ENCODE data around the gene OGT.
"Not testable (repeated sequence)": the region's sequence is repeated elsewhere in the genome, so short reads cannot be mapped to it uniquely, and the experiment has no call there.

OGT gene

DNA sequence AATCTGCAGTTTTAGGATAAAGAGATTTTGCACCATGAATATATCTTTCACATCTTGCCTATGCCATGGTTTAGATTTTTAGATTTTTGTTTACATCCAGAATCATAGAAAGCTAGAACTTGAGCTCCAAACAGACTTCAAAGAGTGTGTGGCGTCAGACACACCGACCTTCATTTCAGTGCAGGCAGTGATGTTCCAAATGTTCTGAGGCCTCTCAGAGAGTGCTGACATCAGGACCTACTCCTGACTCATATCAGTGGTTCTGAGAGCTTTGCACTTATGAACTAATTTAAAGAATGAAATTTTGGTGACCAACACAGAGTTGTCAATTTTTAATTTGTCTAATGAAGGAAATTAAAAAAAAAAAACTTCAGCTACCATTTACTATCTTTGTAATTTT lies 67.1 kb downstream of the OGT start:
- no peak for DNase-seq

DNA sequence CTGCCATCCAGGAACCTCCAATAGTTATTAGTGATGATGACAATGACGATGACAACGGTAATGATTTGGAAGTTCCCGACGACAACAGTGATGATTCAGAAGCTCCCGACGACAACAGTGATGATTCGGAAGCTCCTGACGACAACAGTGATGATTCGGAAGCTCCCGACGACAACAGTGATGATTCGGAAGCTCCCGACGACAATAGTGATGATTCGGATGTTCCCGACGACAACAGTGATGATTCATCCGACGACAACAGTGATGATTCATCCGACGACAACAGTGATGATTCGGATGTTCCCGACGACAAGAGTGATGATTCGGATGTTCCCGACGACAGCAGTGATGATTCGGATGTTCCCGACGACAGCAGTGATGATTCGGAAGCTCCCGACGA lies 70.7 kb downstream of the OGT start:
- DNase-seq = no peak

DNA sequence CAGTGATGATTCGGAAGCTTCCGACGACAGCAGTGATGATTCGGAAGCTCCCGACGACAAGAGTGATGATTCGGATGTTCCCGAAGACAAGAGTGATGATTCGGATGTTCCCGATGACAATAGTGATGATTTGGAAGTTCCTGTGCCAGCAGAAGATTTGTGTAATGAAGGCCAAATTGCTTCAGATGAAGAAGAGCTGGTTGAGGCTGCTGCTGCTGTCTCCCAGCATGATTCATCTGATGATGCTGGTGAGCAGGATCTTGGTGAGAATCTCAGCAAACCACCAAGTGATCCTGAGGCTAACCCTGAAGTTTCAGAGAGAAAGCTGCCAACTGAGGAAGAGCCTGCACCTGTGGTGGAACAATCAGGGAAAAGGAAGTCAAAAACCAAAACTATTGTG lies 71.2 kb downstream of the OGT start:
- no peak for DNase-seq

DNA sequence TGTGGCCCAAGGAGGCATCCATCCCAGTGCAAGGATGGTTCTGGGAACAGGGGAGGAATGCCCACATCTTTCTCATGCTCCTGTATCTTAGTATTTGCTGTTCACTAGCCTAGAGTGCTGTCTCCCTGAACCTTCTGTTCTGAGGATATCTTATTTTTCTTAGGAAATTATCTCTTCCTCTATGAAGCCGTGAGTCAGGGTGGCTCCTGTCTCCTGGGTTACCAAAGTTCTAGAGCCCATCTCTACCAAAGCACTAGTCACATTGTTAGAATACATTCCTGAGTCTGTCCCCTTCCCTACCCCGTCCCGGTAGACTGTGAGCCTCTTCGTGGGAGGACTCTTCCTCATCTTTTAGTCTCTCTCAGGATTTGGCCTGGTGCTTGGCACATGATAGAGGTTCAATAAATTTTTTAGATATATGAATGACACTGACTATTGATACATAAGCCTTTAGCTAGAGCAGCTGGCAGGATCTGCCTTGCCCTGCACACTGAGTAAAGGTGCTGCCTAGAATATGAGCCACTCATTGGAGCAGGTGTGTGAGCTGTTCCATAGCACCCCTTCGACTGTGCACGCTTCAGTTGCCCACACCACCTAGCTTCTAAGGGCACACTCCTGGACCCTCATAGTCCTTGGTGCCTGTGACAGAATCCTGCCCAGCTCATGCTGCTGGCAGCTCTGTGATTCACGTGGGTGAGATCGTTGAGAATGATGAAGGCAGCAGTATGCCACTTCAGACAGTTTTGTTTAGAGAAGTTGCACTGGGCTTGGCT lies 72.1 kb downstream of the OGT start:
- no peak for DNase-seq

DNA sequence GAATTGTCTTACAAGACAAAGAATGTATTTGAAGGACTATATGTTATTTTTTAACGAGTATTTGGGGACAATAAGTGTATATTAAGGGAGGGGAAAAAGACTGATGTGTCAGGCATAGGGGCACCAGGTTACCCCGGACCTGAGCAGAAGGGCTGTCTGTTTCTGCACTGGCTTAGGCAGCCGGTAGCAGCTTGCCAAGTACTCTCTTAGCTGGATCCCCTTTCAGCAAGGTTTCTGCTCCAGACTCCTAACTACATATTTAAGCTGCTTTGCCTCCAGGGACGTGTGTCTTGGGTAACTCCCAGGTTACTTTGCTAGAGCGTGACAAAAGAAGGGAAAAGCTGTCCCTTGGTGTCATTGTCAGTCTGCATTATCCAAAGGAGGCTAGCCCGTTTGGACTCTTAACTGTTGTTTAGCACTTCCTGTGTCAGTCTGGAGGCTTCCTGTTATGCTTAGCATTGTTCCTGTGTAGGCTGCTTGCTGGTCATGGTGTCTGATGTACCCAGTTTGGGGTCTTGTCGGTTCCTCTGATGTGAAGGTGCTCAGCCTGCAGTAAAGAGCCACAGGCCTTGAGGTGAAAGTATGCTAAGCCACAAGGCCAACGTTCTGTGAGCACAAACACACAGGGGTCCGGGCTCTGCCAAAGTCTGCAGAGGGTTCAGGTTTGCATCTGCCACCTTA lies 73.8 kb downstream of the OGT start:
- no peak for DNase-seq

DNA sequence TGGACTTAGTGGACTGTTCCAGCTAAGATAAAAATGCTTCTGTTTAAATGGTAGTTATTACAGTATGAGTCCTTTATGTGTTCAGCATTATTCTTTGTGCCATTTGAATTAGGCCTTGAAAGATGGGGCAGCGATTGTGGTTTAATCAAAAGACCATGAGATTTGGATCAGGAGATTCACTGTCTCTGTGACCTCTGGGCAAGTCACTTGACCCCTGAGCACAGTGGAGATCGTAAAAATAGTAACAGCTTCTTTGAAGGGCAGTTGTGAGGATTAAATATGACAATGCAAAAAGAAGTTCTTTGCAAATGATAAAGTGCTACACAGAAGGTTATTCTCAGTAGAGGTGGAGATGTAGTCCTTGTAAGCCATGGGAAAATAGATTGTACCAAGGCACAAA lies 74.6 kb downstream of the OGT start:
- no peak for DNase-seq

DNA sequence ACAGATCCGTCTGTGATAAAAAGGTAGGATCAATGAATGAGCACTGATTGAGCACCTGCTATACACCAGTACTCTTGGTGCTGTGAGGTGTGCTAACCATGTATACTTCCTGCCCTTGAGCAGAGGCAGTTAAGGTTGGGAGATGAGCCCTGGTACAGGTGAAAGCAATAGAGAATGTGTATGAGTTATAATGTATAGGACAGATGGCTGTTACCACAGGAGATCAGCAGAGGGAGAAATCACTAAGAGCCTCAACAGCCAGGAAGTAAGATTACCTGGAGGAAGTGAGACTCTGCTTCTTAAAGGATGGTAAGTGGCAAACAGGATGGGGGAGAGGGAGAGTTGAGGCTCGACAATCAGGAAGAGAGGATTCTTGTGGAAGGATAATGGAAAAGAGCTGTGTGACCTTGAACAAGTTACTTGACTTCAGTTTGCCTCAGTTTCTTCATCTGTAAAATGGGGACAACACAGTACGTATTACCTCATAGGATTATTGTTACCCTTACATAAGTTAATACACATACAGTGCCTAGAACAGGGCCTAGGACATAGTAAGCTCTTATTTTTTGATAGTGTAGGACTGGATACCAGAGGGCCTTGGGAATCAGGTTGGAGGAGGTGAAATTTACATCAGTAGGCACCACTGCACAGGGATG lies 76.3 kb downstream of the OGT start:
- no peak for DNase-seq

DNA sequence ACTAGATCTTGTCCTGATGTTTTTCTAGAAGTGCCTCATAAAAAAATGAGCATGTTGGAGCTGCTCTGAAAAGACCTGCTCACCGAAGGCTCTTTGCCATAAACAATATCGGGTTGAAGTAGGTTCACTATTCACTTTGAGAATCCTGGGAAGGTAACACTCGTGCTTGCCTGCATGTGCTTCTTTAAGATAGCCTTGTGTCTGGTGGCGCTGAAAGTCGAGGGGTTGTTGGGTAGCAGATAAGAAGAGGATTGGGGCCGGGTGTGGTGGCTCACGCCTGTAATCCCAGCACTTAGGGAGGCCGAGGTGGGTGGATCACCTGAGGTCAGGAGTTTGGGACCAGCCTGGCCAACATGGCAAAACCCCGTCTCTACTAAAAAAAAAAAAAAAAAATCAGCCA lies 78.8 kb downstream of the OGT start:
- DNase-seq = not testable (repeated sequence)

DNA sequence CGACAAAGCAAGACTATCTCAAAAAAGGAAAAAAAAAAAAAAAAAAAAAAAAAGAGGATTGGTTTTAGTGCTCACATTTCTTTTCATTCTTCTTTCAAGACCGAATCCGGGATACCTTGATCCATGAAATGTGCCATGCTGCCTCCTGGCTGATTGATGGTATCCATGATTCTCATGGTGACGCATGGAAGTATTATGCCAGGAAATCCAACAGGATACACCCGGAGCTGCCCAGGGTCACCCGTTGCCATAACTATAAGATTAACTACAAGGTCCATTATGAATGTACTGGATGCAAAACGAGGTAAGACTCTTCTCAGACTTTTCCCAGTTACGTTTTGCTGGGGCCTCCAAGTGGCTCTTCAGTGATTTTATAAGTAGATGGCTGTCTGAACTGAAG lies 79.4 kb downstream of the OGT start:
- no peak for DNase-seq

DNA sequence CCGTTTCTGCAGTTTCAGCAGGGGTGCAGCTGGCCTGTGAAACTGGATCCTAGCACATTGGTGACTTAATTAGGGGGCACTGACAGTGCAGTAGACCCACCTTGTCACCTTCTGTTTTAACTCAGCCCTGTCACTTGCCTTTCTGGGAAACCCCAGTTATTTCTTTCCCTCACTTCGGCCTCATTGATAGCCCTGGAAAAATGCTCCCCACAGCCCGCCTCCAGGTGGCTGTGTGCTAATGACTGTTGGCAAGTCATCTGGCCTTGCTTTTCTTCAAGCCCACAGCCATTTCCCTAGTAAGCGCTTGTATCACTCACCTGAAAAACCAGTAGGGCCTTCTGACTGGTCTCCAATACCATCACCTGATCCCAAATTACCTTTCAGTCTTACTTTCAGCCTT lies 82.2 kb downstream of the OGT start:
- DNase-seq = no peak

DNA sequence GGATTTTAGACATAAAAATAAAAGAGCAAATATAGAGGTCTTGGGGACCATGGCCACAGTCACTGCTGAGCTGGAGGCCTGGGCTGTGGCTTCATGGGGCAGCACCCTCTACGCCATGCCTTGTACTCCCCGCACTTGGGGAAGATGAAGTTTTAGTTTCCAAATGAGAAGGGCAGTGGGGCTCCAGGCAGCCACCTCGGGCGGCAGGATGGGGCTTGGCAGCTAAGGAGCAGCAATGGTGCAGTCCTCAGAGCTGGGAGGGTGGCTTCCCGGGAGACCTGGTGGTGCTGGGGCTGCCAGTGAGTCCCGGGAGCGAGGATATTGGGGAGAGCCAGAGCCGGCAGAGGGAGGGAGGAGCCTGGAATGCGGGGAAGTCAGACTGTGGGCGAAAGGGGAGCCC lies 83.0 kb downstream of the OGT start:
- DNase-seq = no peak

DNA sequence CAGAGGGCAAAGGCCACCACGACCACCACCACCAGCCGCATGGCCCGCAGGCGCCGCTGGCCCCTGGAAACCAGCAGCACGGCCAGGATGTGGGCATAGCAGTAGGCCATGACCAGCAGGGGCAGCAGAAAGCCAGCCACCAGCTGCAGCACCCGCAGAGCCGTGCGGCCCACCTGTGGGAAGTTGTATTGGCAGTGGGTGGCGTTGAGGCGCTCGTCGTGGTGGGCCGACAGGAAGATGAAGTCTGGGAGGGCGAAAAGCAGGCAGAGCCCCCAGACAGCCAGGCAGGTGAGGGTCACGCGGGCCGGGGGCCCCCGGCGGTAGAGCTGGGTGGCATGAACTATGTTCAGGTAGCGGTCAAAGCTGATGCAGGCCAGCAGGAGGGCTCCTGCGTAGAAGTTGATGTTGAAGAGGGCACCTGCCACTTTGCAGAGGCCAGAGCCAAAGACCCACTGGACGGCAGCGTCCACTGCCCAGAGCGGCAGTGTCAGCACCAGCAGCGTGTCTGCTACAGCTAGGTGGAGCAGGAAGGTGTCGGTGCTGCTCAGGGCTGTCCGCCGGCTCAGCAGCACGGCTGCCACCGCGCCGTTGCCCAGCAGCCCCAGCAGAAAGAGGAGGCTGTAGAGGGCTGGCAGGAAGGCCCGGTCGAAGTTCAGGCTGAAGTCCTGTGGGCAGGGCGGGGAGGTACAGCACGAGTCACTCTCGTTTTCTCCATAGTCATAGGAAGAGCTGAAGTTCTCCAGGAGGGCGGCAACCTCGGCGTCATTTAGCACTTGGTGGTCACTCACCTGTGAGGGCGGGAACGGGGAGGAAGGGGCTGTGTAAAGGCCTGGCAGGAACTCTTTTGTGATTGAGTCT lies 84.0 kb downstream of the OGT start:
- DNase-seq = no peak

DNA sequence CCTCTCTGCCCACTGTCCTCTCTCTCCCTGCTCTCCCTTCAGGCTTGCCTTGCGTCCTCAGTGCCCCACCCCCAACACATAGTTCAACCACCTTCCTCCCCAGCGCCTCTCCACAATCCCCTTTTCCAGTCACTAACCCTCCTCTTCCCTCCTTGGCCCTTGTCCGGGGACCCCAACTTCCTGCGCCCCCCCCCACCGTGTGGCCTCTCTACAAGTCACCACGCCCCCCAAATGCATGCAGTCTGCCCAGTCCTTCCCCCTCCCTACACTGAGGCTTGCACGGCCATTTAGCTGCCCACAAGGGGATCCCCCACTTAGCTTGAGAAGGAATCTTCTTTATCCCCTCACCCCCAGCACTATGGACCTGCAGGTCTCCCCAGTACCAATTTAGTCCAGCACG lies 84.8 kb downstream of the OGT start:
- DNase-seq = no peak

DNA sequence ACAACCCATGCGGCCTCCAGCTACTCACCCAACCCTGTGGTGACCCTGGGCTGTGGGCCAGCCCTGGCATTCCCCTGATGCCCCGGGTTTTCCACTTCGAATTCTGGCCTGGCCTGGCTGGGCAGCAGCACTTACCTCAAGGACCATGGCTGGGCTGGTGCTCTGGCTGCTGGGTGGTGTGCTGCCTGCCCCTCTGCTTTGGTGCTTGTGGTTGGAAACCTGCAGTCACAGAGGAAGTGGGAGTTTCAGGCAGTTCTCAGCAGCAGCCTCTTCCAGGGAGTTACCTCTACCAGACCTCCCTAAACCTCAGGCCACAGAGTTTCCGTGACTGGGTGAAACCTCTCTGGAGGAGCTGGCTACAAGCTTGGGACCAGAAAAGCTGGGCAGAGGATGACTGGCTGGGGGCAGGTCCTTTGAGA lies 85.4 kb downstream of the OGT start, which contains the start of gene CXCR3:
TSS of gene CXCR3 (minus strand) at position 209 of the 419 bp plus-strand sequence. CDS start at position 147, 62 bp downstream.
- no peak for DNase-seq

DNA sequence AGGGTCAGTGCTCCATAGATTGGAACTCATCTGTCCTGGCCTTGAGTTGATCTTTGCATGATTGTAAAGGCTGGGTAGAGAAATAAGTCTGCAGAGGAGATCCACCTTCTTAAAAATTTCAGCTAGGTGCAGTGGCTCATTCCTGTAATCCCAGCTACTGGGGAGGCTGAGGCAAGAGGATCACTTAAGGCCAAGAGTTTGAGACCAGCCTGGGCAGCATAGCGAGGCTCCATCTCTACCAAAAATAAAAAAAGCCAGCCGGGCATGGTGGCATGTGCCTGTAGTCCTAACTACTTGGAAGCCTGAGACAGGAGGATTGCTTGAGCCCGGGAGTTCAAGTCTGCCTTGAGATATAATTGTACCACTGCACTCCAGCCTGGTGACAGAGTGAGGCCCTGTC lies 85.9 kb downstream of the OGT start:
- DNase-seq = no peak

DNA sequence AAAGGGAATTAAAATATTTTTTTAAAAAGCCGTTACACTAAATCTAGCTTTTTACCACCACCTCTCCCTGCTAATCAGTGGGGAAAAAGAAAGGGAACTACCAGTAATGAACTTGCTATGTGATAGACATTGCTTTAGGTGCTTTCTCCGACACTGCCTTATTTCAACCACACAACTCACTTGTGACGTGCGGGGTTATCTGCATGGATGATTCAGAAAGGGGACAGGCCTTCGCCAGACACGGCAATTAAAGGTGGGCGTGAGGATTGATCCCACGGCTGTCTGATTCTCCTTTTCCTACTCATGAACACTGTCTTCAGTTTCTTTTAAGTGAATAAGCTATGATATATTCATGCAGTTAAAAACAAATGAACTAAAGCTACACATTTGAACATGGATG lies 86.3 kb downstream of the OGT start:
- DNase-seq = no peak

DNA sequence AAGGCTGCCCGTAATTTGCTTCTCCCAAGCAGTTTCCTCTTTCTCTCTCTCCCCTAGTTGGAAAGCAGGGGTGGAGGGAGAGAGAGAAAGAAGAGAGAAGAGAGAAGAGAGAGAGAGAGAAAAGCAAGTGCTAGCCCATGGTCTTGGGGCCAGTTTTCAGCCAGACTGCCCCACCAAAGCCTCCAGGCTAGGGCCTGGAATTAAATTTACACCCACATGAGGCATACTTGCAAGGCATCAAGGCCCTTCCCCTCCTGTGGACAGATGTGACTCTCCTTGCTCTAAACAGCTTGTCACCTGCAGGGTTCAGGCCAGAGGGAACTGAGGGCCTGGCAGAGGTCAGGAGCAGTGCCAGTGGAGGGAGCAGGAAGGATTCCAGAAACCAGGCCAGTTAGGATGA lies 87.1 kb downstream of the OGT start:
- DNase-seq = no peak

DNA sequence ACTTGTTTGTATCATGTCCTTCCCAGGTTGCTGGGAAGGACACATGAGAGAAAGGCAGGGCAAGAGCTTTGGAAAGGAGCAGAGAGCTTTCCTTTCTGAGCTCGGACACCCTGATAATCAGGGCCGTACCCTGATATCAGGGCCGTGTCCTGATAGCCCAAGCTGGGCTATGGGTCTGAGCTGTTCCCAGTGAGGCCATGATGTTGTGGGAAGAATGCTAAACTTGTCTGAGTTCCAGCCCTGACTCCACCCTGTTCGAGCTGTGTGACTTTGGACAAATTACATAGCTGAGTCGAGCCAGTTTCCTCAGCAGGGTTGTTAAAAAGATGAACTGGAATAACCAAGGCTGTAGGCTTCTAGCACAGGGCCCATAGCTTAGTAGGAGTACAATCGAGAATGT lies 88.7 kb downstream of the OGT start:
- DNase-seq = no peak

DNA sequence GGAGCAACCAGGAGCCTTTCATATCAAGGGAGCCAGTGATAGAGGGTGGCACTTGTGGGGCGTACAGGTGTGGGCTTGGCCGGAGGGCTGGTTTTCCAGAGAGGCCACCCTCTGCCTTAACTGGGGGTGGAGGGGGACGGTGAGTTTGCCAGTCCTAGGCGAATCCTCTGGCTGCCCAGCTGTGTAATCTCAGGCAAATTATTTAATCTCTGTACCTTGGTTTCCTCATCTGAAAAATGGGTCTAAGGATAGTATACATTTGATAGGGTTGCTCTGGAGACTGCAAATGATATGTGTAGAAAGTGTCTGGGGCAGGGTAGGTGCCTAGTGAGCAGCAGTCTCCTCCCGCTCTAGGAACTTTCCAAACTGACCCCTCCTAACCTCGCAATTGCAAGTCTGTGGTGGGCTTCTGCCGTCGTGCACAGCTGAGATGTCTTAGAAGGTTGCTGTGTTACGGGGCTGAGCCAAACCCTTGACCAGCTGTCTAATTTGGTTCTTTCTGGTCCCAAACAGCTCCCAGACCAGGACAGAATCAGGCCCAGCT lies 89.2 kb downstream of the OGT start:
- DNase-seq = no peak

DNA sequence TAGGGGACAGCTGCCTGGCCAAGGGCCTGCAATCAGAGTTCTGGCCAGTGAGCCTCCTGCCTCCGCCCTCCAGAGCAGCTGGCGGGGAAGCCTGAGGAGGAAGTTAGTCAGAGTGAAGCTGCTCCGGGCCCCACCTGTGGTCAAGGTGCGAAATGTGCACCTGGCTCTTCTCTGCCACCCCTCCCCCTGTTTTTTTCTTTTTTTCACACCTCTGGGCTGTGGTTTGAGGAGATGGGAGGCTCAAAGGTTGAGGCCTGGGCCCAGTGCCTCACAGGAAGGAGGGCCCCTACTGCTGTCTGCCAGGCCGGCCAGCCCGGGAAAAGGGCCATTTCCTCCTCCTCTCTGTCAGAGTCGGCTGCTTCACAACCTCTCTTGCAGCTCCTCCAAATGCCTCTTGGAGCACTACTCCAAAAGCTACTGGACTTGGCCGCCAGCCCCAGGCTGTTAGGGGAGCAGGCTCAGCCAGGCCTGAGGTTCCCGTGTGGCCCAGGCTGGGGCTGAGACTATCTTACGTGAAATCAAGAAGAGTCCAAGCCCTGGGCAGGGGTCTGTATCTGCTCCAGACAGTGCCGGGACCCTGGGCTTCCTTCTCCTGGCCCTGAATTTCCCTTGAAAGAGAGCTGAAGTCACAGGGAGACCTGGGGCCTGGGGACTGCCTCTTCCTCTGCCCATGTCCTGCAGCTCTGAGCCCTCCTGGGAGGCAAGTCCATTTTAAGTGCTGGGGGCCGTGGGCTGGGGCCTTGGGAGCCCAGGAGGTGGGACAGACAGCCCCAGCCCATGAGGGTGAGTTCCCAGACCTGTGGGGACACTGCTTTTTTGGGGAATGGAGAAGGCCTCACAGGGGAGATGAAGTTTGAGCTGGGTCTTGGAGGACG lies 89.9 kb downstream of the OGT start:
- DNase-seq = no peak

DNA sequence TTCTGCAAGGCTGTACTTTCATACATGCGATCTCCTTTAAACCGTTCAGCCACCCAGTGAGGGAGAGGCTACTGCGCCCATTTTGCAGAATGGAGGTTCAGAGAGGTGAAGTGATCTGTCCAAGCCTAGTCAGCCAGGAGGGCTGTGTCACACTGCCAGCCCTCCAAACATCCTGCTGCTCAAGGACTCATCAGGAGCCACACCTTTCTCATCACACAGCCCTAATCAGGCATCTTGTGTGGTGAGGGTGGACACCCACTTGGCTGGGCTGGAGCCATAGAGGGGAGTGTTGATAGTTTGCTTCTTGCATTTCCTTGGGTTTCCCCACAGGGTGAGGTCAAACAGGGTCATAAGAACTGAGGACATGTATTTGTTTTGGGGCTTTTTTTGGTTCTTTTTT lies 90.8 kb downstream of the OGT start:
- DNase-seq = no peak

DNA sequence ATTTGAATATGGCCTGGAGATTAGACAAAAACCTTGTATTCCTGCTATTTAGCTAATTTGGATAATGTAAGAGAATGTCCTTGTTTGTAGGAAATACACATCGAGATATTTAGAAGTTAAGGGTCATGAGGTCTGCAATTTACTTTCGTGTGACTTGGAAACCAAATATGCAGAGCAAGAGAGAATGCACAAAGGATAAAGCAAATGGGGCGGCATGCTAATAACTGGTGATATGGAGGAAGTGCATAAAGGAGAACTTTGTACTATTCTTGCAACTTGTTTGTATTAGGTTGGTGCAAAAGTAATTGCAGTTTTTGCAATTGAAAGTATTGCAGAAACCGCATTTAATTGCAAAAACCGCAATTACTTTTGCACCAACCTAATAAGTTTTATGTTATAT lies 92.6 kb downstream of the OGT start:
- DNase-seq = no peak

Data from NCI-H2107 (cell line).